HG02840 (cell line): Measurements from ENCODE around the gene RNU7-1.

Experiments
- ATAC-seq: cut with Tn5 transposase; IDR thresholded peaks from one replicate; pipeline ENCODE4 v1.9.1; 2021; ENCODE audit warnings: mild to moderate bottlenecking, moderate library complexity, moderate number of reproducible peaks; ENCODE audit not compliant: unreplicated experiment, low FRiP score

RNU7-1 gene

DNA sequence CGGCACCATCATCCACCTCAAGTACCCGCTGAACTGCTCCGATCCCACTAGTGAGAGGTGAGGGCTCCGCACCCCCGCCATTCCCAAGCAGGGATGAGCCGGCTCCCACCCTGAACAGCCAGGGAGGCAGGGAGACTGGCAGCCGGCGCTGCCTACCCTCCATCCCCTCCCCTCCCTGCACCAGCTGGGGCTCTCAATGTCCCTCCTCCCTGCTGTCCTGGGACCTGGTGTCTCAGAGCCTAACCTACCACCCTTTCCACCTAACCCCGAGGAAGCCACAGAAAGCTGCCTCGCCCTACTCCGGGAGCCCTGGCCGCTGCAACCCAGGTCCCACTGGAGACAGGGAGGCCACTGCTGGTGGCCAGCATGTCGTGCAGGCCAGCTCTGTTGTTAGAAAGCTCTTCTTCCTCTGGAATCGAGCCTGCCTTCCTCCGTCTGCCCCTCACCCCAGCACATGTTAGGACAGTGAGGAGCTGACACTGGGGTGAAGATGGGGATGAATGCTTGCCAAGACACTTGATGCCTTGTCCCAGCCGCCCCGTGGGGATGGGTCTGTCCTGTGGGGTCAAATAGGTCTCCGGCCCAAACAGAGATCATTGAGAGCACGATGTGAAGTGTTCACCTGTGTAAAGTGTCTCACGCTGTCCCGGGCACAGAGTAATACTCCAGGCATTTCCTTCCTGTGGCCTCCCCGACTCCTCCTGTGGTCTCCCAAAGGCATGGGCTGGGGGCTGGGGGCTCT, 8.7 kb downstream of the RNU7-1 start:
- ATAC-seq = no peak

DNA sequence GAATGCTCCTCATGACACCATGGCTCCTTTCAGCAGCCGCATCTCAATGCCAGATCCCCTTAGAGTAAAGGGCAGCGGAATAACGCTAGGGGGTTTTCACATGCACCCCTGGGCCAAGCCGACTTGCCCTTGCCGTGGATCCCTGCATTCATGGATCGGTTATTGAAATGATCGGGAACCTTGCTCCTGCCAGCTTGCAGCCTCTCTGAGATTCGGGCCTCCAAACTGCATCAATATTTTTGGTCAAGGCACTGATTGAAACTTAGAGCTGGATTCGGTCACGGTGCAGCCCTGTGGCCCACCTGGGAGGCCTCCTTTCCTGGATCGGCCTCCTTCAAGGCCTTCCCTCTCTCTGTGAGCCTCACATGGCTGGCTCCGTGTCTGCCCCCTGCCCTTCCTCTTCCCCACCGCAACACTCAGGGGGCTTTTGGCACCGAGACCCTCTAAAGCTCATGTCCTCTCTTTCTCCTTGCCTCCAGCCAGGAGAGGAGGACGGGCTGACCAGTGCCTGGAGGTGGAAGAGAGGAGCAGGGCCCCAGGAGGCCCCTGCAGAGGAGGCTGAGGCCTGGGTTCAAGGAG, 9.3 kb downstream of the RNU7-1 start:
- no peak for ATAC-seq

DNA sequence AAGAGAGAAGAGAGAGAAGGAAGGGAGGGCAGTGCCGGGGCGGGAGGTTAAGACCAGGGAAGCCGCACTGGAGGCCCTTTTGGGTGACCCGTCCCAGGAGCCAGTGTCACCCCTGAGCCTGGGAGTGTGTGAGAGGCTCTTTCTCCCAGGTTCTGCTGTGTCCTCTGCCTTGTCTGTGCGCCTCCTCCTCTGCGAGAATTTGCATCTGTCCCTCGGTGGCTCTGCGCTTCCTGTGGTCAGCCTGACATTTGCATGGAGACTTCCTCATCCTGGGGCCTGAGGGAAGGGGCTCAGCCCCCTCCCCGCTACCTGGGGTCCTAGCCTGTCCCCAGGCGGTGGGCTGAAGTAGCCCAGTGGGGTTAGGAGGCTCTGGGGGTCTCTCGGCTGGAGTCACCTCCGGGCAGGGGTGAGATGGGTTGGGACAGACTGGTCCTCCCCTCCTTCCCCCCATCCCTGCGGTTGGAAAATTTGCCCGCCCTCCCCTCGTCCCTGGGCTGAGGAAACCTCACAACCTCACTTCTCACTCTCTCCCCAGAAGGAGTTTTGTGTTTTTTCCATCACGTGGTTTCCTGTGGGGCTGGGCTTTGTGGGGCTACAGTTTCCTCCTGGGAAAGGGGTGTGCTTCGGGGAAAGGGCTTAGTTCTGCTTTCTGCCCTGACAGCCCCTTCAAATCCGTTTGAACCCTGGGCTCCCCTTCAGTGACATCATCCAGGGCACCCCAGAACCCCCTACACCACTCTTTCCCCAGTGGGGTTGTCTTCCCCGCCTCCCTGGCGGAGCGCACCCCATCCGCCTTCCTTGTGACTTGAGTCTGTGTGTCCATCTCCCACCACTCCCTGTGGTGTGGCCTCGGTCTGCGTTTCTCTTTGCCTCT, 10.1 kb downstream of the RNU7-1 start:
- ATAC-seq = peak; percentile 57

DNA sequence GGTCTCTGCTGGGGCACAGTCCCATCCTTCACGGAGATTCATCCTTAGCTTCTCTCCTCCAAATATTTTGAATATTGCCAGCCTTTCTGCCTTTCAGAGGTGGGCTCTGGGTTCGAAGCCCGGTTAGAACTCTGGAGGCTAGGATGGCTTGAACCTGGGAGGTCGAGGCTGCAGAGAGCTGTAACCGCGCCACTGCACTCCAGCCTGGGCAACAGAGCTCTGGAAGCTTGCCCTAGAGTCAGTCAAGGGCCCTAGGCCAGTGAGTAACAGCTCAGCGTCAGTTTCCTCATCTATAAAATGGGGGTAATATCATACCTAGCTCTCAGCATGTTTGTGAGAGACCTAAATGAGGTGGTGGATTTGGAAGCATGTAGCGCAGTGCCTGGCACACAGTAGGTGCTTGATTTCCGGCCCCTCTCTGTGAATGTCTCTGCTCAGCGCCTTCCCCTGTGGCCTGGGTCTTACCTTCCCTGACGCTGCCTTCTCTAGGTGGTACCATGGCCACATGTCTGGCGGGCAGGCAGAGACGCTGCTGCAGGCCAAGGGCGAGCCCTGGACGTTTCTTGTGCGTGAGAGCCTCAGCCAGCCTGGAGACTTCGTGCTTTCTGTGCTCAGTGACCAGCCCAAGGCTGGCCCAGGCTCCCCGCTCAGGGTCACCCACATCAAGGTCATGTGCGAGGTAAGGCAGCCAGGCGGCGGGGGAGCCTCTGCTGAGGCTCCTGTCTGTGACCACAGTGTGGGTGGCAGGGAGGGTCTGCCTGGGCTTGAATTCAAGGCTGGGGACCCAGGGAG, 10.9 kb downstream of the RNU7-1 start:
- no peak for ATAC-seq

- no peak for ATAC-seq
These were observed 11.7 kb downstream of the RNU7-1 start for GRCh38 chr12:6955108-6956020.

GRCh38 chr12:6956021-6956727, 12.6 kb downstream of the RNU7-1 start:
- no peak for ATAC-seq

DNA sequence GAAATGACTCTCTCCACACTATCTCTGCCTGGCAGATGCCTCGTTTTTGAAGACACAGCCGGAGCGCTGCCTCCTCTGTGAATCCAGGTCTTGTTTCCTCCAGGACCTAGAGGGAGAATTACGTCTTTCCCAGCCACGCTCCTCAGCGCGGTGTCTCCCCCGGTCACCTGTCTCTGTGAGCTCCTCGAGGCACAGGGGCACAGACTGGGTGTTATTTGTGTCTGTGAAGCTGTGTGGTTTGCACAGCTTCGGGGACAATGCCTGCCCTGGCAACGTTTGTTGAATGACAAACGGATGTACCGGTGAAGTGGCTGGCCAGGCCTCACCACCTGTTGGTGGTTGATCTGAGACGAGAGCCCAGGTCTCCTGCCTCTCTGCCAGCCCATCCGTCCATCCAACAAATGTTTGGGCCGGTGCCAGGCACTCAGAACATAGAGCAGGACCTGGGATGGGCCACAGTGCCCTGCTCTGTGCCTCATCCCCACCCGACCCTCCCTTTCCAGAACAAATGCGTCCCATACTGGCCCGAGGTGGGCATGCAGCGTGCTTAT, 13.6 kb downstream of the RNU7-1 start:
- ATAC-seq = no peak

- ATAC-seq = no peak
These were observed 14.4 kb downstream of the RNU7-1 start for GRCh38 chr12:6957741-6958608.

- ATAC-seq = no peak
These were observed 15.0 kb downstream of the RNU7-1 start for GRCh38 chr12:6958609-6959057.

DNA sequence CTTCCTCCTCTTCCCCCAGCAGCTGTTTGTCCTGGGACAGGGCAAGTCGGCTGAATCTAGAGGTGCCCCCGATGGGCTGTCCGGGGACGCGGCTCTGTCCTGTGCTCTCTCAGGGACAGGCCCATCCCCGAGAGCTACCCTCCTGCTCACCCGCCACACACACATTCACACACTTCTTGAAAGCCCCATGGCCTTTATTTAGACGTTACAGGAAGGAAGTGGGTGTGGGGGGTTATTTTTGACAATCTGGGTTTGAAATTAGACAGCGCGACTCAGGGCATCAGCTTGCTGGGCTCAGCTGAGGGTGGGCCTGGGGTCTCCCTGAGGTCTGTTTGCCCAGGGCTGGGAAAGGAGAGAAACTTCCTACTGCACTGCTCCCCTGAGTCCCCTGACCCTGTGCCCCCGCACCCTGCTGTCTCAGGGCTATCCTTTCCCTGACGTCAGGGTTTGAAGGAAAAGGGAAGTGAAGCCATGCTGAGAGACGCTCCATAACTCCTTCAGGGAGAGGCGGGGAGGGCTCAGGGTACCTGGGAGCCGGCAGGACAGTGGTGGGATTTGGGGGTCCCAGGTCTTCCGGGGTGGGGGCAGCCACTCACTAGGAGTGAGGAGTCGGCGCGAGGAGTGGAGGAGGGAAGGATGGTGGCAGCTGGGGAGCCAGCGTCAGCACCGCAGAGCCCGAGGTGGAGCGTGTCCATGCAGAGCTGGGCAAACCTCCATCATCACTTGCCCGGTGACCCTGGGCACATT, 15.6 kb downstream of the RNU7-1 start:
- peak; percentile 56 for ATAC-seq

- no peak for ATAC-seq
These were observed 16.4 kb downstream of the RNU7-1 start for GRCh38 chr12:6959805-6960592.

GRCh38 chr12:6960593-6961277, 17.1 kb downstream of the RNU7-1 start:
- no peak for ATAC-seq

- no peak for ATAC-seq
These were observed 17.7 kb downstream of the RNU7-1 start for GRCh38 chr12:6961278-6961694.

- ATAC-seq = no peak
These were observed 18.2 kb downstream of the RNU7-1 start for GRCh38 chr12:6961695-6962284.
